ENCODE data around the gene XCR1.
"Not testable (repeated sequence)": the region's sequence is repeated elsewhere in the genome, so short reads cannot be mapped to it uniquely, and the experiment has no call there.

Gene XCR1

GRCh38 chr3:46038916-46039315 is 11.6 kb upstream of the XCR1 start:
- DNase-seq (ENCODE audit: low spot score), result no peak

GRCh38 chr3:46038071-46038470 is 10.8 kb upstream of the XCR1 start:
- DNase-seq (ENCODE audit: low spot score), result not testable (repeated sequence)

- DNase-seq (ENCODE audit: low spot score), result no peak
These were observed 8.9 kb upstream of the XCR1 start for GRCh38 chr3:46036191-46036590.

GRCh38 chr3:46031747-46032146 is 4.5 kb upstream of the XCR1 start:
- DNase-seq (ENCODE audit: low spot score), result no peak

- DNase-seq (ENCODE audit: low spot score), result no peak
These were observed 4.0 kb upstream of the XCR1 start for GRCh38 chr3:46031269-46031668.

- no peak for DNase-seq (ENCODE audit: low spot score)
These were observed 3.3 kb upstream of the XCR1 start for GRCh38 chr3:46030626-46031025.

- no peak for DNase-seq (ENCODE audit: low spot score)
These were observed 2.8 kb upstream of the XCR1 start for GRCh38 chr3:46029953-46030543.

- no peak for DNase-seq (ENCODE audit: low spot score)
These were observed 584 bp upstream of the XCR1 start for GRCh38 chr3:46027736-46028397.

GRCh38 chr3:46025139-46025538 is 2.1 kb downstream of the XCR1 start:
- DNase-seq (ENCODE audit: low spot score), result no peak

GRCh38 chr3:46024131-46024530 is 3.2 kb downstream of the XCR1 start:
- DNase-seq (ENCODE audit: low spot score), result no peak

GRCh38 chr3:46022909-46023785 is 4.1 kb downstream of the XCR1 start:
- no peak for DNase-seq (ENCODE audit: low spot score)

GRCh38 chr3:46021516-46021915 is 5.8 kb downstream of the XCR1 start:
- no peak for DNase-seq (ENCODE audit: low spot score)

GRCh38 chr3:46020766-46021510 is 6.3 kb downstream of the XCR1 start:
- DNase-seq (ENCODE audit: low spot score), result no peak

- no peak for DNase-seq (ENCODE audit: low spot score)
These were observed 7.6 kb downstream of the XCR1 start for GRCh38 chr3:46019707-46020106.

GRCh38 chr3:46017720-46018119 is 9.6 kb downstream of the XCR1 start:
- no peak for DNase-seq (ENCODE audit: low spot score)

- no peak for DNase-seq (ENCODE audit: low spot score)
These were observed 13.8 kb downstream of the XCR1 start for GRCh38 chr3:46013316-46014094.

- no peak for DNase-seq (ENCODE audit: low spot score)
These were observed 15.0 kb downstream of the XCR1 start for GRCh38 chr3:46012246-46012645.

GRCh38 chr3:46010519-46011113 is 16.7 kb downstream of the XCR1 start:
- DNase-seq (ENCODE audit: low spot score), result no peak

- DNase-seq (ENCODE audit: low spot score), result no peak
These were observed 19.2 kb downstream of the XCR1 start for GRCh38 chr3:46008058-46008457.

- DNase-seq (ENCODE audit: low spot score), result no peak
These were observed 20.0 kb downstream of the XCR1 start for GRCh38 chr3:46007280-46007679.

All from left forelimb (tissue), 1 donor.